Astrocyte of the spinal cord (primary cell): ENCODE results near the gene UST.

Experiments used
- DNase-seq: peaks from one replicate; pipeline ENCODE4 v3.0.0; 2011; ENCODE audit warnings: low read depth, low spot score
- H3K4me3 ChIP-seq: 2 replicates; pipeline ENCODE4 v1.5.1; 2011; ENCODE audit warnings: low read depth, mild to moderate bottlenecking, low read length, moderate library complexity
- in situ Hi-C: cut with HindIII; loops from 2 replicates; pipeline ENCODE4 v1.10.0; 2017; ENCODE audit warnings: low sequenced_read_pairs
- TF ChIP-seq, protein P1 (sequence below): IDR thresholded peaks from 2 replicates; pipeline ENCODE4 v1.5.1; 2012; ENCODE audit warnings: low read depth, mild to moderate bottlenecking, low read length, inconsistent platforms

The UST gene

DNA sequence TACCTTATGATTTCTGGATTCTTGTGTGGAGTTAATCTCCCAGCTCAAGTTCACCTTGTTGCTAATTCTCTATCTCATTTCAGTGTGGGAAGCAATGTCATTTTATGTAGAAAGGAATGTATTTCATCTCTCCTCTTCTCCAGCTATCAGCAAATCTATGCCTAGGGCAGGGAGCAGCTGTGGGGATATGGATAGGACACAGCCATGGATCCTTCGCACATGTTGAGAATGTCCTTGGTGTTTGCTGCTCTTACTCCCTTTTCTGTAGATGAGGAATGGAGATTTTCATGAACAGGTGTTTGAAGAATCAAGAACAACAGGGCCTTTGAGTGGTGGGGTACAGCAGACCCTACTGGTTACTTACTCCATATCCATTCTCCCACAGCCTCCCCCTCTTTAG is 182.0 kb downstream of the UST start:
- no peak for DNase-seq
- in situ Hi-C loops = no loop called here
- TF ChIP-seq, protein P1, sequence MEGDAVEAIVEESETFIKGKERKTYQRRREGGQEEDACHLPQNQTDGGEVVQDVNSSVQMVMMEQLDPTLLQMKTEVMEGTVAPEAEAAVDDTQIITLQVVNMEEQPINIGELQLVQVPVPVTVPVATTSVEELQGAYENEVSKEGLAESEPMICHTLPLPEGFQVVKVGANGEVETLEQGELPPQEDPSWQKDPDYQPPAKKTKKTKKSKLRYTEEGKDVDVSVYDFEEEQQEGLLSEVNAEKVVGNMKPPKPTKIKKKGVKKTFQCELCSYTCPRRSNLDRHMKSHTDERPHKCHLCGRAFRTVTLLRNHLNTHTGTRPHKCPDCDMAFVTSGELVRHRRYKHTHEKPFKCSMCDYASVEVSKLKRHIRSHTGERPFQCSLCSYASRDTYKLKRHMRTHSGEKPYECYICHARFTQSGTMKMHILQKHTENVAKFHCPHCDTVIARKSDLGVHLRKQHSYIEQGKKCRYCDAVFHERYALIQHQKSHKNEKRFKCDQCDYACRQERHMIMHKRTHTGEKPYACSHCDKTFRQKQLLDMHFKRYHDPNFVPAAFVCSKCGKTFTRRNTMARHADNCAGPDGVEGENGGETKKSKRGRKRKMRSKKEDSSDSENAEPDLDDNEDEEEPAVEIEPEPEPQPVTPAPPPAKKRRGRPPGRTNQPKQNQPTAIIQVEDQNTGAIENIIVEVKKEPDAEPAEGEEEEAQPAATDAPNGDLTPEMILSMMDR = no peak

DNA sequence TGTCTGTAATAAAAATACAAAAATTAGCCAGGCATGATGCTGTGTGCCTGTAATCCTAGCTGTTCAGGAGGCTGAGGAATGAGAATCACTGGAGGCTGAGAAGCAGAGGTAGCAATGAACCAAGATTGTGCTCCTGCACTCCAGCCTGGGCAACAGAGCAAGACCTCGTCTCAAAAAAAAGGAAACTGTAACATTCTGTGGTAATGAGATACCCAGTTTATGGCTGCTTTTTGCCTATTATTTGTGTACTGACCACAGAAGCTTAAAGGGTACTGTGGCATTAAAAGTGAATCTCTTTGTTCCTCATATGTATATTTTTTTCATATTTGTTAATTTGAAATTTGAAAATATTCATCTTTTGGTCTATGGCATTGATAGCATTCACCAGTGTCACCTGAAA is 185.4 kb downstream of the UST start:
- no peak for DNase-seq
- TF ChIP-seq, protein P1 = no peak
- H3K4me3 ChIP-seq = no peak overlapping the region
- in situ Hi-C loops = no loop called here

More for the DNA sequence above, 182.0 kb downstream of the UST start:
- no peak overlapping the region for H3K4me3 ChIP-seq

DNA sequence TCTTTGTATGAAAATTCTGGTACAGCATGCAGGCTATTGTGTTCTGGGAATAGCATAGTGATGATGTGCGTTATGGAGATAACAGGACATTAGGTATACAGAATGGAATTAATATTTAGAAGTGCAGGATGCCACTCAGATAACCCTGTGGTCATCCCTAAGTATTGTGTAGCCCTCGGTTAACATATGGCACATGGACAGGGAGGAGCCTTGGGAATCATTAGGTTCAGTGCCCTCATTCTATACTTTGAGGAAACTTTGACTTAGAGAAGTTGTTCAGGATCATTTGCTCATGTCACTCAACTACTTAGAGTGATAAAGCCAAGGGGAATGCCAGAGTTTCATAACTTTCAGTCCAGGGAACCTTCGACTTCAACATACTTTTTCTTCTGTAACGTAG is 185.9 kb downstream of the UST start:
- H3K4me3 ChIP-seq = no peak overlapping the region
- no peak for DNase-seq
- TF ChIP-seq, protein P1 = no peak
- in situ Hi-C loops = no loop called here

DNA sequence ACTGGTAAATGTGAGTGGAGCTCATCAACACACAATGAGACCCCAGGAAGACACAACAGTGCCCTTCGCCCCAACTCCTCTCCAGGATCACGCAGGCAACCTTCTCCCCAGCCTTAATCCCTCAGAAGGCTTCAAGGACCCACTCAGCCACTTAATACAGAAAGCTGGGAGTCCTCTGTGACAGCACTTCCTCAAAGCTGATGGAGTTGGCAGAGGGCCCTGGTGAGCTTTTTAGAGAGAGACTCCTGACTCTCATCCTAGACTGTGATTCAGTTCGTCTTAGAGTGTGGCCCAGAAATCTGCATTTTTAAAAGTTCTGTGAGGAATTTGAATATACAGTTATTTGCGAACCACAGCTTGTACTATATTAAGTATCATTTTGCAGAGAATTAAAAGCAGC is 187.7 kb downstream of the UST start:
- TF ChIP-seq, protein P1 = no peak
- DNase-seq = peak; percentile 14
- no peak overlapping the region for H3K4me3 ChIP-seq
- in situ Hi-C loops = no loop called here

DNA sequence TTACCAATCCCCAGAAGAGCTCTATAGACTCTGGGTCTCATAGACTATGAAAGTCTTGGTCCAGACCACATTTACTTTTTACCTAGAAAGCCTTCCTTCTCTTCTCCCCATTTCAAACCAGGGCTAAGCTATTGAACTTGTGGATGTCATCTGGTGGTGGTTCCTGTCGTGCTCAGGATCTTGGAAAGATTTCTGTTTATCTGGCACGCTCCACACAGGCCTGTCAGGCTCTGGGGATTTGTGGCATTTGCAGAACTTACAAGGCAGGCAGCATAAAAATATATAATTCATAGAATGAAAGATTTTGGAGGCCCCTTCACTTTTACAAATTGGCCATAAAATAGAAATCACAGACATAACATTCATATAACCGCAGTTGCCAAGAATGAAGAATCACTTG is 188.1 kb downstream of the UST start:
- TF ChIP-seq, protein P1 = no peak
- H3K4me3 ChIP-seq = no peak overlapping the region
- no peak for DNase-seq
- in situ Hi-C loops = no loop called here

DNA sequence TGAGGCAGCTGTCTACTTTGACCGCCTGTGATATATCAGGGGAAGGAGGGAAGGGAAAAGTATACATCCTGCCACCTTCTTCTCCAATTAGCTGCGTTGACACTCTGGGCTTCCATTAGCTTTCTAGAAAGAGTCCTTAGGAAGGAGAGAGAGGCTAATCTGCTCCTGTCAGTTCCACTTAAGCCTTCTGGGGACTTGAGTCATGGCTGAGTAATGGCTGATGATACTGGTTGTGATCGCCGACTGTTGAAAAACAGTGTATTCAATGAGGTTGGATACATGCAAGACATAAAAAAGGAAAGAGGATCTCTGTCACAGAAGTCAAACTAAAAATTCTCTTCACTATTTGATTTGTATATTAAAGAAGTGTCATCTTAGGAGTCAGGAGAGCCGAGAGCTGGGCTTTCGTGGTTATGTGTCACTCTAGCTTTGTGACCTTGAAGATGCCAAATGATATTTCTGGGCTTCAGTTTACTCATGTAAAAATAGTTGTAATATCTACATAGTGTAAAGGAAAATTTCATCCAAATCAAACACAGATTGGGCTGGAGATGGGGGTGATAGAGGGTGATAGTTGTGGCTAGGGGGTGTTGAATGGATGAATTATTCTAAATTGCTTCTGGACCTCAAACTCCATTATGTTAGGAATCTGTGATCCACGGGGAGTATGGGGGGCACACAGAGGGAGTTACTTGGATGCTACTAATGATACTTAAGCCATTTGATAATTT is 189.0 kb downstream of the UST start:
- in situ Hi-C loops = no loop called here
- H3K4me3 ChIP-seq = no peak overlapping the region
- DNase-seq = peak; percentile 43
- TF ChIP-seq, protein P1 = no peak
